ENCODE data around the gene ZNF536.

Gene ZNF536

DNA sequence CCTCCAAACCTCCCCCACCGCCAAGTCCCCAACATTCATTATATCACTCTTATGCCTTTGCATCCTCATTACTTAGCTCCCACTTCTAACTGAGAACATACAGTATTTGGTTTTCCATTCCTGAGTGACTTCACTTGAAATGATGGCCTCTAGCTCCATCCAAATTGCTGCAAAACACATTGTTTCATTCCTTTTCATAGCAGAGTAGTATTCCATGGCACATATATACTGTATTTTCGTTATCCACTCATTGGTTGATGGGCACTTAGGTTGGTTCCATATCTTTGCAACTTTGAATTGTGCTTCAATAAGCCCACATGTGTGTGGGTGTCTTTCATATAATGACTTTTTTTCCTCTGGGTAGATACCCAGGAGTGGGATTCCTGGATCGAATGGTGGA, 233.1 kb downstream of the ZNF536 start:
- no peak for DNase-seq (ENCODE audit: insufficient read length, low spot score)
- no peak for FAIRE-seq
- TF ChIP-seq, protein P1, sequence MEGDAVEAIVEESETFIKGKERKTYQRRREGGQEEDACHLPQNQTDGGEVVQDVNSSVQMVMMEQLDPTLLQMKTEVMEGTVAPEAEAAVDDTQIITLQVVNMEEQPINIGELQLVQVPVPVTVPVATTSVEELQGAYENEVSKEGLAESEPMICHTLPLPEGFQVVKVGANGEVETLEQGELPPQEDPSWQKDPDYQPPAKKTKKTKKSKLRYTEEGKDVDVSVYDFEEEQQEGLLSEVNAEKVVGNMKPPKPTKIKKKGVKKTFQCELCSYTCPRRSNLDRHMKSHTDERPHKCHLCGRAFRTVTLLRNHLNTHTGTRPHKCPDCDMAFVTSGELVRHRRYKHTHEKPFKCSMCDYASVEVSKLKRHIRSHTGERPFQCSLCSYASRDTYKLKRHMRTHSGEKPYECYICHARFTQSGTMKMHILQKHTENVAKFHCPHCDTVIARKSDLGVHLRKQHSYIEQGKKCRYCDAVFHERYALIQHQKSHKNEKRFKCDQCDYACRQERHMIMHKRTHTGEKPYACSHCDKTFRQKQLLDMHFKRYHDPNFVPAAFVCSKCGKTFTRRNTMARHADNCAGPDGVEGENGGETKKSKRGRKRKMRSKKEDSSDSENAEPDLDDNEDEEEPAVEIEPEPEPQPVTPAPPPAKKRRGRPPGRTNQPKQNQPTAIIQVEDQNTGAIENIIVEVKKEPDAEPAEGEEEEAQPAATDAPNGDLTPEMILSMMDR (IDR thresholded peaks at IDR 0.05; ENCODE audit: insufficient read depth, missing control alignments) = no peak

DNA sequence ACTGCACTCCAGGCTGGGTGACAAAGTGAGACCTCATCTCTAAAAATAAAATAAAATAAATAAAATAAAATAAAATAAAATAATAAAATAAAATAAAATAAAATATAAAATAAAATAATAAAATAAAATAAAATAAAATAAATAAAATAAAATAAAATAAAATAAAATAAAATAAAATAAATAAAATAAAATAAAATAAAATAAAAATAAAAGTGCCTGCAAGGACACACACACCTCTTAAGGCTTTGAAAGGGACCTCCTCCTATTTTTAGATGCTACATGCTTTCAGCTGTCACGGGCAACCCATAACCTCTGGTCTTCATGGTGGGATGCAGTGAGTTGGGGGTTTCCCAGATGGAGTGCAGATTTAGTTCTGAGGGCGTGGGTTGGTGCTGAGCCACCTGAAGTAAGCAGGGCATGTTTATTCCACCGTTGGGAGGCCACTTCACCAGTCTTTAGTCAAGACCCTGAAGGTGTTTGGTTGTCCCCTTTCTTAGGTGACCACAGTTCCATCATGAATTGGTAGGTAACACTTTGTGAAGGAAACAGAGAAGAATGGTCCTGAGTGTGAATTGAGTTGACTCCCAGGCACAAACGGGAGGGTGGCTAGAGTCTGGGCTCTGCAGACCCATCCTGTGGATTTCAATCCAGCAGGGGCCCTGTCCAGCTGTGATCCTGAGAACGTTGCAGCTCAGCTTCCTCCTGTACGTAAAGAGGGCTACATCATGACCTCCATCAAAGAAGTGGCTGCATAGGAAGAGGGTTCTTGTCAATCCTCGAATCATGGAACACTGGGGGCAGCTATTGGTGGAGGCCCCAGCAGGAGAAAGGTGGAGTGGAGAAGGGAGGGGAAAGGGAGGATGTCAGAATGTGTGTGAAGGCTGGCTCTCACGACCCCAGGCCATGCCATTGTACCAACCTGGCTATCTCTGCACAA, 234.2 kb downstream of the ZNF536 start:
- TF ChIP-seq, protein P1 (IDR thresholded peaks at IDR 0.05; ENCODE audit: insufficient read depth, missing control alignments) = no peak
- FAIRE-seq = no peak

More for the DNA sequence above, 234.2 kb downstream of the ZNF536 start:
- DNase-seq (ENCODE audit: insufficient read length, low spot score) = no peak

Measured in D721Med (cell line).